Common myeloid progenitor, CD34-positive (primary cell): ENCODE results near the gene OR10A3. TPM values are rescaled to one million over a fixed set of nuclear protein-coding genes. Genes with fewer than 3 reads are reported as not detected.
A peak's percentile ranks its signal among the peaks of the same experiment; 100 is the strongest.
"Not testable (repeated sequence)": the region's sequence is repeated elsewhere in the genome, so short reads cannot be mapped to it uniquely, and the experiment has no call there.

Experiments
- CTCF ChIA-PET: fragments of 350-600 bp; sonication (Branson Sonifier 250); formaldehyde crosslinking; loops from one replicate; lab custom pipeline; 2021; ENCODE audit warnings: antibody characterized with exemption; lab: Charles Lee
- POLR2A ChIA-PET: fragments of 350-600 bp; sonication (Branson Sonifier 250); formaldehyde crosslinking; loops from one replicate; lab custom pipeline; 2021; ENCODE audit warnings: antibody characterized with exemption; lab: Charles Lee
- DNase-seq, 3 donors: peaks; one replicate each; pipeline versions ENCODE4 v3.0.0 to v3.0.0-alpha.2; 2013
- H3K27ac ChIP-seq, 2 experiments: 1 replicate in 1 of 2; 2 replicates in 1 of 2; pipeline ENCODE4 v1.7.0; 2013; ENCODE audit warnings: inconsistent platforms in 2 of 2, low read length in 2 of 2, mild to moderate bottlenecking in 2 of 2, low read depth in 1 of 2, moderate library complexity in 1 of 2; ENCODE audit not compliant: severe bottlenecking in 2 of 2, insufficient read depth in 1 of 2, poor library complexity in 1 of 2
- H3K27me3 ChIP-seq, 5 experiments: replicated peaks in 2 of 5; 1 replicate in 3 of 5; 2 replicates in 2 of 5; pipeline versions ENCODE4 v1.6.1 to v1.7.0; 2013; ENCODE audit warnings: low read length in 4 of 5, mild to moderate bottlenecking in 2 of 5, moderate library complexity in 2 of 5, inconsistent platforms in 1 of 5; ENCODE audit not compliant: insufficient read depth in 5 of 5, control insufficient read depth in 4 of 5
- H3K36me3 ChIP-seq, 4 experiments: 1 replicate in 2 of 4; 2 replicates in 2 of 4; pipeline versions ENCODE4 v1.6.1 to v1.7.0; 2013; ENCODE audit warnings: low read length in 3 of 4, control low read depth in 1 of 4, mild to moderate bottlenecking in 1 of 4; ENCODE audit not compliant: control insufficient read depth in 4 of 4, insufficient read depth in 4 of 4
- H3K4me1 ChIP-seq, 4 experiments: 1 replicate in 3 of 4; 2 replicates in 1 of 4; pipeline versions ENCODE4 v1.6.1 to v1.7.1; 2013; ENCODE audit warnings: low read length in 3 of 4, mild to moderate bottlenecking in 3 of 4, control low read depth in 1 of 4, inconsistent platforms in 1 of 4, moderate library complexity in 1 of 4; ENCODE audit not compliant: control insufficient read depth in 4 of 4, insufficient read depth in 4 of 4; ENCODE audit errors: control extremely low read depth in 1 of 4
- H3K4me3 ChIP-seq, 7 experiments: 1 replicate in 4 of 7; 2 replicates in 3 of 7; pipeline versions ENCODE4 v1.5.1 to v1.7.0; 2013; ENCODE audit warnings: mild to moderate bottlenecking in 7 of 7, low read length in 6 of 7, moderate library complexity in 6 of 7, inconsistent platforms in 2 of 7, low read depth in 2 of 7, control low read depth in 1 of 7; ENCODE audit not compliant: insufficient read depth in 4 of 7, control insufficient read depth in 1 of 7; ENCODE audit errors: extremely low read depth in 1 of 7
- H3K9me3 ChIP-seq, 5 experiments: 1 replicate in 4 of 5; 2 replicates in 1 of 5; pipeline versions ENCODE4 v1.6.1 to v1.7.1; 2013; ENCODE audit warnings: low read length in 4 of 5, mild to moderate bottlenecking in 2 of 5, inconsistent platforms in 1 of 5, low read depth in 1 of 5, moderate library complexity in 1 of 5; ENCODE audit not compliant: control insufficient read depth in 4 of 5, insufficient read depth in 2 of 5; ENCODE audit errors: control extremely low read depth in 1 of 5
- WGBS: methylation state at CpG from one replicate; pipeline ENCODE4 v1.1.5; 2013; ENCODE audit not compliant: insufficient coverage; 5-methylcytosine and 5-hydroxymethylcytosine counted together
- polyA plus RNA-seq: library from polyadenylated mRNA; unstranded; fragments of 120-200 nt; gene quantifications from one replicate; pipeline ENCODE4 v1.2.1, GENCODE V29; 2013

Gene OR10A3
- not detected for polyA plus RNA-seq

DNA sequence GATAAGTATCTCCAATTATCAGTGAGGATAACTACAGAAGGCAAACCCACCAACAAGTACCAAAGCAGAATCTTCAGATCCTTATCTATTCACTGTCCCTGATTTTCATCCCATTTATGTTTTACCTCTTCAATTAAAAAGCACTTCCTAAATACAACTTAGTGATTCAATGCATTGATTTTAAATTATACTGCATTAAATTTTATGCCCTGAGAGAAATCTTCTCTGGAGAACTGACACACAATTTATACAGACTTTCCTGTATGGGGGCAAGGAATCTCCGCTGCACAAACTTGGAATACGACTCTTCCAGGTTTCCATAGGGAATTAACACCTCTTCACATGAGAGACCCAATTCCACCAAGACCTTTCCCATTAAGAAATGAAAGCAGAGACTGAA is at the start of gene OR10A3:
Gene OR10A3 (minus strand): TSS at position 101 of the 400 bp plus-strand sequence. CDS start 2,188 bp downstream, outside the sequence.
- no CpG with 5 or more reads among the region's 2 CpGs for WGBS

GRCh38 chr11:7987560-7987883 is 46.0 kb upstream of the OR10A3 start:
- 0% methylated on average over 1 of the region's 13 CpGs for WGBS
- H3K4me3 ChIP-seq = peak overlapping the region; percentile 56 to 93 (median 86)
- H3K27ac ChIP-seq = peak overlapping the region; percentile 69 to 87
- H3K4me1 ChIP-seq = peaks cover 6 to 24% (median 18%) of the 10 kb centered on the region in 4 experiments
- not testable (repeated sequence) for H3K27me3 ChIP-seq, H3K9me3 ChIP-seq, DNase-seq
- POLR2A ChIA-PET = interaction anchor here (0.5 kb wide), 1 partner anchor 1018 kb away, joined by 3 read pairs; no protein-coding TSS in a partner anchor
- CTCF ChIA-PET = interaction anchor here (0.6 to 2.3 kb wide), 13 partner anchors 11 to 1225 kb away, joined by 3 to 8 read pairs (median 5); no protein-coding TSS in a partner anchor
- H3K36me3 ChIP-seq = peaks cover 4 to 28% (median 17%) of the 10 kb centered on the region in 4 experiments

More for the DNA sequence above, at the start of gene OR10A3:
- no peak for DNase-seq
- H3K4me3 ChIP-seq = no peak within 1 kb of the TSS
- H3K27ac ChIP-seq = no peak within 1 kb of the TSS
- ChIA-PET CTCF (no interaction called here), POLR2A (no interaction called here)
- no peaks in the 10 kb centered on the region for H3K36me3 ChIP-seq
- H3K9me3 ChIP-seq = peaks cover 4 to 28% (median 8%) of the 10 kb centered on the region in 5 experiments
- peaks cover 0 to 7% (median 0%) of the 10 kb centered on the region in 5 experiments for H3K27me3 ChIP-seq
- no peaks in the 10 kb centered on the region for H3K4me1 ChIP-seq

- CTCF ChIA-PET = interaction anchor here (0.6 to 2.3 kb wide), 18 partner anchors 9 to 1224 kb away, joined by 3 to 8 read pairs (median 4); no protein-coding TSS in a partner anchor
These were observed 45.5 kb upstream of the OR10A3 start, which contains the start of gene EIF3F for GRCh38 chr11:7986768-7987559. TSS of gene EIF3F (plus strand) at chr11:7987337. CDS start at chr11:7987353, 16 bp downstream.

GRCh38 chr11:7983832-7984590 is 42.5 kb upstream of the OR10A3 start:
- CTCF ChIA-PET = interaction anchor here (0.6 to 1.3 kb wide), 3 partner anchors 8 to 131 kb away, joined by 3 to 5 read pairs (median 3); no protein-coding TSS in a partner anchor
- Histone ChIP-seq H3K4me1 (peaks cover 6 to 21% (median 16%) of the 10 kb centered on the region in 4 experiments), H3K4me3 (no peak overlapping the region), H3K27ac (no peak overlapping the region), H3K36me3 (peaks cover 0 to 5% (median under 1%) of the 10 kb centered on the region in 4 experiments), H3K9me3 (peaks cover 0 to 2% (median 0%) of the 10 kb centered on the region in 5 experiments), H3K27me3 (peaks cover 0 to 4% (median 0%) of the 10 kb centered on the region in 5 experiments)
- POLR2A ChIA-PET = no interaction called here
- 82% methylated on average over 7 of the region's 7 CpGs for WGBS
- DNase-seq = no peak

More at GRCh38 chr11:7986768-7987559, 45.5 kb upstream of the OR10A3 start, which contains the start of gene EIF3F:
- Histone ChIP-seq H3K9me3 (peaks cover 0 to 2% (median 0%) of the 10 kb centered on the region in 5 experiments), H3K36me3 (peaks cover 0 to 23% (median 11%) of the 10 kb centered on the region in 4 experiments), H3K27ac (peak within 1 kb of the TSS; percentile 69 to 87), H3K27me3 (peaks cover 0 to 4% (median 0%) of the 10 kb centered on the region in 5 experiments), H3K4me1 (peaks cover 6 to 24% (median 18%) of the 10 kb centered on the region in 4 experiments), H3K4me3 (peak within 1 kb of the TSS; percentile 56 to 93 (median 86))
- DNase-seq = peak; percentile 100
- WGBS = 0% methylated on average over 40 of the region's 47 CpGs
- POLR2A ChIA-PET = interaction anchor here (0.5 kb wide), 1 partner anchor 1018 kb away, joined by 3 read pairs; no protein-coding TSS in a partner anchor

GRCh38 chr11:7982582-7983119 is 41.1 kb upstream of the OR10A3 start:
- ChIA-PET POLR2A (no interaction called here), CTCF (interaction anchor here (1.3 kb wide), 1 partner anchor 9 kb away, joined by 5 read pairs; no protein-coding TSS in a partner anchor)
- H3K4me1 ChIP-seq = peaks cover under 1 to 7% (median 3%) of the 10 kb centered on the region in 4 experiments
- peaks cover 0 to 2% (median 0%) of the 10 kb centered on the region in 5 experiments for H3K9me3 ChIP-seq
- no peak overlapping the region for H3K27ac ChIP-seq
- no peak for DNase-seq
- H3K27me3 ChIP-seq = peaks cover 0 to 4% (median 0%) of the 10 kb centered on the region in 5 experiments
- H3K4me3 ChIP-seq = no peak overlapping the region
- H3K36me3 ChIP-seq = no peaks in the 10 kb centered on the region
- no CpG with 5 or more reads among the region's 1 CpG for WGBS

DNA sequence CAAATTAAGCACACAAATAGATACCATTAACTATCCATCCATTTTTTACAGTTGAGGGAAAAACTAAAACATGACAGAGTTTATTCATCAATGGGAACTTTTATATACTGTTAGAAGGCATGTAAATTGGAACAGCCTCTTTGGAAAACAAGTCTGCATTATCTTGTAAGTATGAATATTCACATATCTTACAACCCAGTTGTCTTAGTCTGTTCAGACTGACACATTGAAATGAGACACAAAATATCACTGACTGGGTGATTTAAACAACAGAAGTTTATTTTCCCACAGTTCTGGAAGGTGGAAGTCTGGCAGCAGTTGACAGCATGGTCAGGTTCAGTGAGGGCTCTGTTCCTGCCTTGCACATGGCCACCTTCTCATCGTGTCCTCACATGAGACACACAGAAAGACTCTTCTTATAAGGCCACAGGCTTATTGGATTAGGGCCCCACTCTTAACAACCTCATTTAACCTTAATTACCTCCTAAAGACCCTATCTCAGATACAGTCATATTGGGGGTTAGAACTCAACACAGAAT is 40.2 kb upstream of the OR10A3 start:
- H3K4me1 ChIP-seq = peaks cover 0 to 5% (median 2%) of the 10 kb centered on the region in 4 experiments
- peaks cover 0 to 2% (median 0%) of the 10 kb centered on the region in 5 experiments for H3K9me3 ChIP-seq
- no peak for DNase-seq
- H3K27ac ChIP-seq = no peak overlapping the region
- H3K36me3 ChIP-seq = no peaks in the 10 kb centered on the region
- no peak overlapping the region for H3K4me3 ChIP-seq
- POLR2A ChIA-PET = no interaction called here
- peaks cover 0 to 4% (median 0%) of the 10 kb centered on the region in 5 experiments for H3K27me3 ChIP-seq
- WGBS = 100% methylated on average over 1 of the region's 1 CpG
- CTCF ChIA-PET = no interaction called here
